Trophoblast cell (in vitro differentiated cells and primary cell): ENCODE data around the gene INO80.
A peak's percentile ranks its signal among the peaks of the same experiment; 100 is the strongest.
"Not testable (repeated sequence)": the region's sequence is repeated elsewhere in the genome, so short reads cannot be mapped to it uniquely, and the experiment has no call there.

Experiments used
- DNase-seq, 2 donors: peaks; one replicate each; pipeline ENCODE4 v3.0.0-alpha.2; 2016
- H2AFZ ChIP-seq: 2 replicates; pipeline ENCODE4 v1.6.1; 2013; ENCODE audit warnings: low read length, moderate library complexity, mild to moderate bottlenecking; ENCODE audit not compliant: insufficient read depth, poor library complexity
- H2AK5ac ChIP-seq: 2 replicates; pipeline ENCODE4 v1.6.1; 2013; ENCODE audit warnings: mild to moderate bottlenecking, low read length
- H2BK120ac ChIP-seq: 2 replicates; pipeline ENCODE4 v1.6.1; 2013; ENCODE audit warnings: low read length, mild to moderate bottlenecking, moderate library complexity; ENCODE audit not compliant: insufficient read depth, poor library complexity
- H2BK12ac ChIP-seq: 2 replicates; pipeline ENCODE4 v1.6.1; 2013; ENCODE audit warnings: mild to moderate bottlenecking, low read length, moderate library complexity
- H2BK5ac ChIP-seq: 2 replicates; pipeline ENCODE4 v1.6.1; 2013; ENCODE audit warnings: low read length, low read depth, moderate library complexity, mild to moderate bottlenecking; ENCODE audit not compliant: poor library complexity
- H3K14ac ChIP-seq: 2 replicates; pipeline ENCODE4 v1.6.1; 2013; ENCODE audit warnings: mild to moderate bottlenecking, low read length
- H3K18ac ChIP-seq: 2 replicates; pipeline ENCODE4 v1.6.1; 2013; ENCODE audit warnings: mild to moderate bottlenecking, low read length
- H3K23ac ChIP-seq: 2 replicates; pipeline ENCODE4 v1.6.1; 2013; ENCODE audit warnings: low read length
- H3K27ac ChIP-seq: 2 replicates; pipeline ENCODE4 v1.5.1; 2013; ENCODE audit warnings: low read depth, mild to moderate bottlenecking, inconsistent platforms, low read length, moderate library complexity
- H3K27me3 ChIP-seq: 2 replicates; pipeline ENCODE4 v1.6.1; 2013; ENCODE audit warnings: inconsistent platforms, mild to moderate bottlenecking, low read length, moderate library complexity; ENCODE audit not compliant: insufficient read depth
- H3K36me3 ChIP-seq, 2 experiments: 1 replicate in 1 of 2; 2 replicates in 1 of 2; pipeline ENCODE4 v1.6.1; 2013; ENCODE audit warnings: low read length in 2 of 2, mild to moderate bottlenecking in 2 of 2, moderate library complexity in 1 of 2; ENCODE audit not compliant: insufficient read depth in 2 of 2, control insufficient read depth in 1 of 2
- H3K4ac ChIP-seq: 2 replicates; pipeline ENCODE4 v1.6.1; 2013; ENCODE audit warnings: low read depth, mild to moderate bottlenecking, low read length, moderate library complexity
- H3K4me1 ChIP-seq, 2 experiments: 1 replicate in 1 of 2; 2 replicates in 1 of 2; pipeline ENCODE4 v1.6.1; 2013; ENCODE audit warnings: low read length in 2 of 2, mild to moderate bottlenecking in 2 of 2, moderate library complexity in 1 of 2; ENCODE audit not compliant: insufficient read depth in 2 of 2, control insufficient read depth in 1 of 2
- H3K4me2 ChIP-seq: 2 replicates; pipeline ENCODE4 v1.6.1; 2013; ENCODE audit warnings: inconsistent platforms, mild to moderate bottlenecking, low read length, moderate library complexity
- H3K4me3 ChIP-seq: 2 replicates; pipeline ENCODE4 v1.5.1; 2013; ENCODE audit warnings: mild to moderate bottlenecking, low read depth, low read length, inconsistent platforms
- H3K79me1 ChIP-seq: one replicate; pipeline ENCODE4 v1.6.1; 2013; ENCODE audit warnings: low read length
- H3K79me2 ChIP-seq: 2 replicates; pipeline ENCODE4 v1.6.1; 2013; ENCODE audit warnings: low read length, mild to moderate bottlenecking; ENCODE audit not compliant: control insufficient read depth, insufficient read depth, poor library complexity
- H3K9ac ChIP-seq: 2 replicates; pipeline ENCODE4 v1.6.1; 2013; ENCODE audit warnings: mild to moderate bottlenecking, low read length
- H3K9me3 ChIP-seq: 2 replicates; pipeline ENCODE4 v1.6.1; 2013; ENCODE audit warnings: low read depth, mild to moderate bottlenecking, control low read depth, inconsistent platforms, low read length; ENCODE audit not compliant: insufficient read depth
- H4K12ac ChIP-seq: 2 replicates; pipeline ENCODE4 v1.6.1; 2013; ENCODE audit warnings: low read depth, mild to moderate bottlenecking, low read length, moderate library complexity
- H4K8ac ChIP-seq: 2 replicates; pipeline ENCODE4 v1.6.1; 2013; ENCODE audit warnings: low read depth, mild to moderate bottlenecking, low read length, moderate library complexity
- H4K91ac ChIP-seq: one replicate; pipeline ENCODE4 v1.6.1; 2013; ENCODE audit warnings: low read depth, mild to moderate bottlenecking, low read length, moderate library complexity
- WGBS: extraction: QIAGEN DNeasy Blood & Tissue Kit; methylation state at CpG from one replicate; pipeline ENCODE4 v1.1.7; 2013; ENCODE audit warnings: missing lambda C conversion rate; ENCODE audit not compliant: insufficient read length, insufficient coverage; ENCODE audit errors: extremely low coverage; 5-methylcytosine and 5-hydroxymethylcytosine counted together

Gene INO80

DNA sequence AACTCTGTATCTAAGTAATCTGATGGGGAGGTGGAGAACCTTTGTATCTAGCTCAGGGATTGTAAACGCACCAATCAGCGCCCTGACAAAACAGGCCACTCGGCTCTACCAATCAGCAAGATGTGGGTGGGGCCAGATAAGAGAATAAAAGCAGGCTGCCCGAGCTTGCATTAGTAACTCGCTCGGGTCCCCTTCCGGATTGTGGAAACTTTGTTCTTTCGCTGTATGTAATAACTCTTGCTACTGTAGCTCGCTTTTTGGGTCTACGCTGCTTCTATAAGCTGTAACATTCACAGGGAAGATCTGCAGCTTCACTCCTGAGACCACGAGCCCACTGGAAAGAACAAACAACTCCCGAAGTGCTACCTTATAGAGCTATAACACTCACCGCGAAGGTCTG lies 153.8 kb downstream of the INO80 start:
- not testable (repeated sequence) for H3K27me3 ChIP-seq, H2BK5ac ChIP-seq, H2BK120ac ChIP-seq, H3K23ac ChIP-seq, H3K4me1 ChIP-seq, H3K14ac ChIP-seq, H3K27ac ChIP-seq, H4K8ac ChIP-seq, H3K4me2 ChIP-seq, H3K9ac ChIP-seq, H2AFZ ChIP-seq, H3K36me3 ChIP-seq, H3K4me3 ChIP-seq, H2AK5ac ChIP-seq, H2BK12ac ChIP-seq, H3K4ac ChIP-seq, H4K12ac ChIP-seq, H3K18ac ChIP-seq, H3K79me2 ChIP-seq, DNase-seq, H3K79me1 ChIP-seq, H4K91ac ChIP-seq, H3K9me3 ChIP-seq
- WGBS = no CpG with 5 or more reads among the region's 14 CpGs

DNA sequence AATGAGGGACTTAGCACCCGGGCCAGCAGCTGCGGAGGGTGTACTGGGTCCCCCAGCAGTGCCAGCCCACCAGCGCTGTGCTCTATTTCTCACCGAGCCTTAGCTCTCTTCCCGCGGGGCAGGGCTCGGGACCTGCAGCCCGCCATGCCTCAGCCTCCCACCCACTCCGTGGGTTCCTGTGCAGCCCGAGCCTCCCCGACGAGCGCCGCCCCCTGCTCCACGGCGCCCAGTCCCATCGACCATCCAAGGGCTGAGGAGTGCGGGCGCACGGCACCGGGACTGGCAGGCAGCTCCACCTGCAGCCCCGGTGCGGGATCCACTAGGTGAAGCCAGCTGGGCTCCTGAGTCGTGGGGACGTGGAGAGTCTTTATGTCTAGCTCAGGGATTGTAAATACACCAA lies 154.3 kb downstream of the INO80 start:
- not testable (repeated sequence) for H3K27me3 ChIP-seq

DNA sequence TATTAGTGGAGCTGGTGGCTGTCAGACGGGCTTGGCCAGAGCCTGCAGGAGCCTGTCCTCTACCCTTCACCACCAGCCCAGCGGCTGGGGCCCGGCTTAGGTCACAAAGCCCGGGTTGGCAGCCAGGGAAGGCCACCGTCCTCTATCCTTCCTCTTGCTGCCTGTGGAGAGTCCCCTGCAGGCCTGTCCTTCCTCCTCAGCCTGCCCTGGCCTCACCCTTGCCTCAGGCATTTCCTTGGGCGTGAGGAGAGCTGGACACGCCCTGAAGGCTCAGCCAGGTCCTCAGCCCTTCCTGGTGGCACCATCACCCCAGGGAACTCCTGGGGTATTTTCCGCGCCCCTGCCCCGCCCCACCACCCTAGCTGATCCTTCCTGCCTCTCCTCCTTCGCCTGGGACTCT lies 155.2 kb downstream of the INO80 start:
- H2AK5ac ChIP-seq = no peak overlapping the region
- no peak overlapping the region for H2BK5ac ChIP-seq
- no peaks in the 10 kb centered on the region for H3K79me2 ChIP-seq
- no peak overlapping the region for H4K8ac ChIP-seq
- no peak overlapping the region for H3K4ac ChIP-seq
- no peaks in the 10 kb centered on the region for H3K79me1 ChIP-seq
- no peak overlapping the region for H3K9ac ChIP-seq
- no peak overlapping the region for H3K4me2 ChIP-seq
- peaks cover 2% of the 10 kb centered on the region for H3K9me3 ChIP-seq
- H2BK12ac ChIP-seq = no peak overlapping the region
- H2AFZ ChIP-seq = no peak overlapping the region
- no peak overlapping the region for H3K18ac ChIP-seq
- H3K27me3 ChIP-seq = no peaks in the 10 kb centered on the region
- DNase-seq = peak in 1 of 2 donors; percentile 56
- no peak overlapping the region for H2BK120ac ChIP-seq
- H3K36me3 ChIP-seq = no peaks in the 10 kb centered on the region
- no peak overlapping the region for H3K23ac ChIP-seq
- H4K12ac ChIP-seq = no peak overlapping the region
- no peak overlapping the region for H3K27ac ChIP-seq
- no peak overlapping the region for H3K4me3 ChIP-seq
- H3K4me1 ChIP-seq = peaks cover under 1% of the 10 kb centered on the region in 2 experiments
- no peak overlapping the region for H4K91ac ChIP-seq
- WGBS = no CpG with 5 or more reads among the region's 11 CpGs
- no peak overlapping the region for H3K14ac ChIP-seq

More for the DNA sequence above, 154.3 kb downstream of the INO80 start:
- not testable (repeated sequence) for H3K4me2 ChIP-seq, H3K79me1 ChIP-seq, DNase-seq, H3K23ac ChIP-seq, H3K18ac ChIP-seq, H3K14ac ChIP-seq, H3K4me1 ChIP-seq, H2BK12ac ChIP-seq, H4K12ac ChIP-seq, H3K9ac ChIP-seq, H2AFZ ChIP-seq, H3K4ac ChIP-seq, H2BK5ac ChIP-seq, H2AK5ac ChIP-seq, H4K91ac ChIP-seq, H2BK120ac ChIP-seq, H4K8ac ChIP-seq, H3K36me3 ChIP-seq, H3K27ac ChIP-seq, H3K9me3 ChIP-seq, H3K4me3 ChIP-seq, H3K79me2 ChIP-seq
- no CpG with 5 or more reads among the region's 25 CpGs for WGBS

DNA sequence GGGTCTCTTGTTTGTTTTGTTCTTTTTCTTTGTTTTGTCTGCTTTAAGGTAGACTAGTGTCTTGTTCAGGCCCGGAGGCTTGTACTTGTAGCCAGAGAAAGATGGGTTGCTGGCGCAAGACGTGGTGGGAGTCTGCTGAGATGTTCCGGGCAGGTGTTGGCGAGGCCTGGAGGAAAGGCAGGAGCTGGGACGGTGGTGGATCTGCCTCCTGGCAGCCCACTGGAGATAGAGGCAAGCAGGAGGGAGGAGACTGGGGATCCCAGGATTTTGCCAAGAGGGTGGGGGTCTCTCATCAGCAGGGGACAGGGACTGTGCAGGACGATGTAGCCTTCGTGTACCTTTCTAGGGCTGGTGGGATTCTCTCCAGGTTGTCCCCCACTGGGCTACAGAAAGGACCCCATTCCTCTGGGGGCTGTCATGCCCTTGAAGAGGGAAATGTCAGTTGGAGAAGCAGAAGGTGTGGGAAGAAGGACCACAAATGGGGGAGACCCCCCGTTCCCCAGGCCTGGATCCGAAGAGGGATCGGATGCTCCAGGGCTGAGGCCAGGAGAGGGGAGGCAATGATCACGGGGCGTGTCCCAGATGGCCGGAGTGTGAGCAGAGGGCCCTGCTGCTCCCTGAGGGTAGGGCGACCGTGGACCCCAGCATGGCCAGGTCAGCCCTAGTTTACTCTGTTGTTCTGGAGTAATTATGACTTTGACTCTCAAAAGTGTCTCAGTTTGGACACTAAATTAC lies 155.8 kb downstream of the INO80 start:
- Histone ChIP-seq H3K27ac (no peak overlapping the region), H4K8ac (no peak overlapping the region), H3K9me3 (peaks cover 2% of the 10 kb centered on the region), H3K9ac (no peak overlapping the region), H2AK5ac (no peak overlapping the region), H4K91ac (no peak overlapping the region), H2BK12ac (no peak overlapping the region), H4K12ac (no peak overlapping the region), H2BK5ac (no peak overlapping the region), H3K79me1 (no peaks in the 10 kb centered on the region), H3K4me2 (no peak overlapping the region), H3K4me3 (no peak overlapping the region), H3K79me2 (no peaks in the 10 kb centered on the region), H3K36me3 (no peaks in the 10 kb centered on the region), H3K23ac (no peak overlapping the region), H3K4ac (no peak overlapping the region), H3K18ac (no peak overlapping the region), H3K4me1 (no peaks in the 10 kb centered on the region), H3K14ac (no peak overlapping the region), H2AFZ (no peak overlapping the region), H3K27me3 (no peaks in the 10 kb centered on the region), H2BK120ac (no peak overlapping the region)
- no peak for DNase-seq
- no CpG with 5 or more reads among the region's 16 CpGs for WGBS
